Hepatocyte (in vitro differentiated cells): ENCODE measurements around the gene CGRRF1. TPM values are rescaled to one million over a fixed set of nuclear protein-coding genes. Genes with fewer than 3 reads are reported as not detected.

ENCODE experiments used
- DNase-seq: peaks from one replicate; pipeline ENCODE4 v3.0.0-alpha.2; 2016; ENCODE audit warnings: low spot score
- H2AFZ ChIP-seq: fragments of 200-600 bp; sonication (generic); 2 replicates; pipeline ENCODE4 v1.6.0; 2016; ENCODE audit warnings: antibody characterized with exemption, mild to moderate bottlenecking
- H3K27ac ChIP-seq: fragments of 200-600 bp; sonication (generic); 2 replicates; pipeline ENCODE4 v1.5.1; 2016; ENCODE audit warnings: mild to moderate bottlenecking
- H3K27me3 ChIP-seq: fragments of 200-600 bp; sonication (generic); 2 replicates; pipeline ENCODE4 v1.6.1; 2016
- H3K36me3 ChIP-seq: fragments of 200-600 bp; sonication (generic); replicated peaks from 2 replicates; pipeline ENCODE4 v1.5.1; 2016; ENCODE audit warnings: low read depth; ENCODE audit not compliant: insufficient read depth
- H3K4me1 ChIP-seq: fragments of 200-600 bp; sonication (generic); 2 replicates; pipeline ENCODE4 v1.5.1; 2016; ENCODE audit warnings: mild to moderate bottlenecking, moderate library complexity; ENCODE audit not compliant: insufficient read depth
- H3K4me2 ChIP-seq: fragments of 200-600 bp; sonication (generic); 2 replicates; pipeline ENCODE4 v1.6.0; 2016
- H3K4me3 ChIP-seq: fragments of 200-600 bp; sonication (generic); 2 replicates; pipeline ENCODE4 v1.5.1; 2016; ENCODE audit warnings: mild to moderate bottlenecking
- H3K79me2 ChIP-seq: fragments of 200-600 bp; sonication (generic); 2 replicates; pipeline ENCODE4 v1.6.0; 2017; ENCODE audit warnings: mild to moderate bottlenecking
- H3K9me2 ChIP-seq: fragments of 200-600 bp; sonication (generic); replicated peaks from 2 replicates; pipeline ENCODE4 v1.6.0; 2017; ENCODE audit warnings: mild to moderate bottlenecking; ENCODE audit not compliant: insufficient read depth
- H3K9me3 ChIP-seq: fragments of 200-600 bp; sonication (generic); 2 replicates; pipeline ENCODE4 v1.5.1; 2016; ENCODE audit warnings: low read depth, mild to moderate bottlenecking
- H4K20me1 ChIP-seq: fragments of 200-600 bp; sonication (generic); 2 replicates; pipeline ENCODE4 v1.6.0; 2016; ENCODE audit warnings: mild to moderate bottlenecking; ENCODE audit not compliant: insufficient read depth, poor library complexity, severe bottlenecking
- CTCF ChIP-seq: fragments of 200-600 bp; sonication (generic); IDR thresholded peaks from 2 replicates; pipeline ENCODE4 v1.5.1; 2016; ENCODE audit warnings: antibody characterized with exemption, mild to moderate bottlenecking; ENCODE audit not compliant: poor library complexity
- EZH2 ChIP-seq: fragments of 200-600 bp; sonication (generic); IDR thresholded peaks from 2 replicates; pipeline ENCODE4 v1.6.1; 2016; ENCODE audit warnings: antibody characterized with exemption, mild to moderate bottlenecking, borderline replicate concordance
- EZH2phosphoT487 ChIP-seq: fragments of 200-600 bp; sonication (generic); IDR thresholded peaks from one replicate; pipeline ENCODE4 v1.6.1; 2018; ENCODE audit warnings: antibody characterized with exemption, mild to moderate bottlenecking, low read depth, moderate library complexity; ENCODE audit not compliant: unreplicated experiment, severe bottlenecking
- WGBS: methylation state at CpG from one replicate; pipeline ENCODE4 v1.1.6; 2016; ENCODE audit warnings: low lambda C conversion rate; ENCODE audit errors: missing lambda C conversion rate; 5-methylcytosine and 5-hydroxymethylcytosine counted together
- polyA plus RNA-seq: library from polyadenylated mRNA; unstranded; fragments of >200 nt; fragmentation: Nextera tagmentation; extraction: Ambion mirVana; gene quantifications from 2 replicates; pipeline ENCODE4 v1.2.1, GENCODE V29; 2016
- total RNA-seq: library from RNA; depleted of rRNA; stranded (reverse); fragments of >200 nt; gene quantifications from 2 replicates; pipeline ENCODE4 v1.2.3, GENCODE V29; 2014

Gene CGRRF1
- total and polyA plus RNA-seq, 2 experiments from 2014 or later: 20.7 to 27.0 TPM

- Histone ChIP-seq H3K4me1 (no peaks in the 10 kb centered on the region), H3K79me2 (no peaks in the 10 kb centered on the region), H3K4me2 (no peak overlapping the region), H4K20me1 (no peaks in the 10 kb centered on the region), H3K27ac (no peak overlapping the region), H3K9me3 (no peaks in the 10 kb centered on the region), H3K9me2 (no peaks in the 10 kb centered on the region), H2AFZ (no peak overlapping the region), H3K4me3 (no peak overlapping the region), H3K27me3 (no peaks in the 10 kb centered on the region), H3K36me3 (no peaks in the 10 kb centered on the region)
- no peak for DNase-seq
- 95% methylated on average over 2 of the region's 2 CpGs for WGBS
- TF ChIP-seq EZH2phosphoT487 (no peak), CTCF (no peak), EZH2 (no peak)
These were observed 44.7 kb downstream of the CGRRF1 start for GRCh38 chr14:54554401-54554800.

- H3K27ac ChIP-seq: no peak overlapping the region
- WGBS: 95% methylated on average over 2 of the region's 2 CpGs
- TF ChIP-seq EZH2phosphoT487 (no peak), EZH2 (no peak), CTCF (no peak)
- no peaks in the 10 kb centered on the region for H4K20me1 ChIP-seq
- H3K9me2 ChIP-seq: no peaks in the 10 kb centered on the region
- no peaks in the 10 kb centered on the region for H3K79me2 ChIP-seq
- H3K27me3 ChIP-seq: no peaks in the 10 kb centered on the region
- no peak overlapping the region for H3K4me3 ChIP-seq
- H3K9me3 ChIP-seq: no peaks in the 10 kb centered on the region
- no peak overlapping the region for H3K4me2 ChIP-seq
- H2AFZ ChIP-seq: no peak overlapping the region
- no peaks in the 10 kb centered on the region for H3K4me1 ChIP-seq
- no peaks in the 10 kb centered on the region for H3K36me3 ChIP-seq
- DNase-seq: no peak
These were observed 45.9 kb downstream of the CGRRF1 start for GRCh38 chr14:54555651-54556050.

DNA sequence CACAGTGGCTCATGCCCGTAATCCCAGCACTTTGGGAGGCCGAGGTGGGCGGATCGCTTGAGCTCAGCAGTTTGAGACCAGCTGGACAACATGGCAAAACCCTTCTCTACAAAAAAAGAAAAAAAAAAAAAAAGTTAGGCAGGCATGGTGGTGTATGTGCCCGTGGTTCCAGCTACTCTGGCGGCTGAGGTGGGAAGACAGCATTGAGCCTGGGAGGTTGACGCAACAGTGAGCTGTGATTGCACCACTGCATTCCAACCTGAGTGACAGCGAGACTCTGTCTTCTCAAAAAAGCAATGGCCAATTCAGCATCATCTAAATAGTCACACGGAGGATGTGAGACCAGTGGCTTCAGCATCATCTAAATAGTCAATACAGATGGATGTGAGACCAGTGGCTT lies 46.8 kb downstream of the CGRRF1 start:
- Histone ChIP-seq H3K27me3 (no peaks in the 10 kb centered on the region), H3K4me3 (no peak overlapping the region), H3K4me2 (no peak overlapping the region), H3K9me3 (no peaks in the 10 kb centered on the region), H3K79me2 (no peaks in the 10 kb centered on the region), H3K9me2 (no peaks in the 10 kb centered on the region), H3K27ac (no peak overlapping the region), H3K36me3 (no peaks in the 10 kb centered on the region), H2AFZ (no peak overlapping the region), H4K20me1 (no peaks in the 10 kb centered on the region), H3K4me1 (no peaks in the 10 kb centered on the region)
- WGBS: 82% methylated on average over 9 of the region's 9 CpGs
- no peak for TF ChIP-seq EZH2
- TF ChIP-seq EZH2phosphoT487: no peak
- no peak for TF ChIP-seq CTCF
- no peak for DNase-seq

DNA sequence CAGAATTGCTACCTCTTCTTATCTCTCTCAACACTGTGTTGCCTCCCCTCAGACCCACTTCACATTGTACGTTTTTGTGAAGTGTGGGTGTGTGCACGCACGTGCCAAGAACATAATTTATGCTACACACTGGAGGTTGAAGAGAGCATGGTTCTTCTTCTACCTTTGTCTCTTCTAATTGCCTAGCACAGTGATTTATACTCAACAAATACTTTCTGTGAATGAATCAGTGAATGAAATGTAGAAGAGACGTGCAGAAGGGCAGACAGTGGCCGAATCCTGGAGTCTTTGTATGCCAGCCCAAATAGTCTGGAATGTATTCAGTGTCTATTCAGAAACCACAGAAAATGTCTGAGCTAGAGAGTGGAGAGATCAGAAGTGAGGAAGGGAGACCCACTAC lies 52.6 kb downstream of the CGRRF1 start:
- Histone ChIP-seq H3K36me3 (no peaks in the 10 kb centered on the region), H3K27me3 (no peaks in the 10 kb centered on the region), H3K4me1 (no peaks in the 10 kb centered on the region), H3K4me2 (no peak overlapping the region), H2AFZ (no peak overlapping the region), H3K79me2 (no peaks in the 10 kb centered on the region), H3K27ac (no peak overlapping the region), H3K9me3 (no peaks in the 10 kb centered on the region), H3K4me3 (no peak overlapping the region), H3K9me2 (no peaks in the 10 kb centered on the region), H4K20me1 (no peaks in the 10 kb centered on the region)
- WGBS: 65% methylated on average over 5 of the region's 5 CpGs
- TF ChIP-seq EZH2phosphoT487: no peak
- no peak for TF ChIP-seq EZH2
- TF ChIP-seq CTCF: no peak
- no peak for DNase-seq
